GM23338 (cell line): Measurements from ENCODE around the gene ATXN7L3.
A peak's percentile ranks its signal among the peaks of the same experiment; 100 is the strongest.

Experiments
- CREB1 ChIP-seq: fragments of 250-450 bp; sonication (Bioruptor Pico); IDR thresholded peaks from 2 replicates; pipeline ENCODE4 v1.5.0; 2020; ENCODE audit warnings: low read depth, mild to moderate bottlenecking, moderate library complexity
- CTCF ChIP-seq, 2 experiments: fragments of 200-600 bp in 1 of 2; sonication (generic) in 1 of 2; conservative IDR thresholded peaks; 2 replicates each; pipeline versions ENCODE4 v1.5.1 to v1.6.1; 2016 to 2017; ENCODE audit warnings: antibody characterized with exemption in 2 of 2, low read depth in 2 of 2, mild to moderate bottlenecking in 2 of 2, moderate library complexity in 1 of 2
- ETS1 ChIP-seq: IDR thresholded peaks from 2 replicates; pipeline ENCODE4 v1.6.1; 2016; ENCODE audit warnings: antibody characterized with exemption
- EZH2 ChIP-seq: fragments of 200-600 bp; sonication (generic); IDR thresholded peaks from one replicate; pipeline ENCODE4 v1.8.0; 2017; ENCODE audit warnings: antibody characterized with exemption, mild to moderate bottlenecking, low read depth; ENCODE audit not compliant: unreplicated experiment
- EZH2phosphoT487 ChIP-seq: fragments of 200-600 bp; sonication (generic); IDR thresholded peaks from one replicate; pipeline ENCODE4 v1.8.1; 2018; ENCODE audit warnings: antibody characterized with exemption; ENCODE audit not compliant: unreplicated experiment
- JUNB ChIP-seq: IDR thresholded peaks from one replicate; pipeline ENCODE4 v1.6.1; 2016; ENCODE audit warnings: antibody characterized with exemption; ENCODE audit not compliant: unreplicated experiment
- NANOG ChIP-seq: IDR thresholded peaks from 2 replicates; pipeline ENCODE4 v1.6.1; 2016; ENCODE audit warnings: antibody characterized with exemption, borderline replicate concordance
- POLR2AphosphoS5 ChIP-seq: IDR thresholded peaks from 2 replicates; pipeline ENCODE4 v1.6.1; 2016; ENCODE audit warnings: antibody characterized with exemption, low read depth
- REST ChIP-seq: IDR thresholded peaks from one replicate; pipeline ENCODE4 v1.6.1; 2018; ENCODE audit warnings: antibody characterized with exemption; ENCODE audit not compliant: unreplicated experiment
- STAT1 ChIP-seq: IDR thresholded peaks from one replicate; pipeline ENCODE4 v1.6.1; 2016; ENCODE audit warnings: antibody characterized with exemption; ENCODE audit not compliant: unreplicated experiment
- ZNF114 ChIP-seq: fragments of 250-450 bp; sonication (Bioruptor Pico); IDR thresholded peaks from 2 replicates; pipeline ENCODE4 v1.5.0; 2020; ENCODE audit warnings: mild to moderate bottlenecking, moderate library complexity
- ZNF331 ChIP-seq: fragments of 250-450 bp; sonication (Bioruptor Pico); IDR thresholded peaks from 2 replicates; pipeline ENCODE4 v1.5.0; 2020; ENCODE audit warnings: low read depth, mild to moderate bottlenecking, moderate library complexity

GRCh38 chr17:44186307-44187130 lies 13.2 kb downstream of the ATXN7L3 start, which contains the start of gene TMUB2:
- TF ChIP-seq CTCF (conservative IDR thresholded peaks at IDR 0.05; ENCODE audit: low read depth in 2 of 2) (no peak), EZH2 (no peak), EZH2phosphoT487 (no peak), CREB1 (CRISPR knock-in tag) (peak; percentile 98), JUNB (no peak), POLR2AphosphoS5 (peak; percentile 98), REST (no peak), ETS1 (peak; percentile 71; the same call in 1 of the 2 replicates), ZNF331 (CRISPR knock-in tag) (no peak), STAT1 (no peak), NANOG (no peak), ZNF114 (no peak)
